NCI-H69 (cell line): ENCODE results near the gene NGEF.
A peak's percentile ranks its signal among the peaks of the same experiment; 100 is the strongest.

Source experiments
- DNase-seq: peaks from one replicate; lab custom pipeline; 2025; lab: John Stamatoyannopoulos, UW

NGEF gene

GRCh38 chr2:232997749-232998665 lies 15.0 kb downstream of the NGEF start:
- no peak for DNase-seq

- DNase-seq: no peak
Observed at GRCh38 chr2:232994446-232994845, 18.6 kb downstream of the NGEF start.

DNA sequence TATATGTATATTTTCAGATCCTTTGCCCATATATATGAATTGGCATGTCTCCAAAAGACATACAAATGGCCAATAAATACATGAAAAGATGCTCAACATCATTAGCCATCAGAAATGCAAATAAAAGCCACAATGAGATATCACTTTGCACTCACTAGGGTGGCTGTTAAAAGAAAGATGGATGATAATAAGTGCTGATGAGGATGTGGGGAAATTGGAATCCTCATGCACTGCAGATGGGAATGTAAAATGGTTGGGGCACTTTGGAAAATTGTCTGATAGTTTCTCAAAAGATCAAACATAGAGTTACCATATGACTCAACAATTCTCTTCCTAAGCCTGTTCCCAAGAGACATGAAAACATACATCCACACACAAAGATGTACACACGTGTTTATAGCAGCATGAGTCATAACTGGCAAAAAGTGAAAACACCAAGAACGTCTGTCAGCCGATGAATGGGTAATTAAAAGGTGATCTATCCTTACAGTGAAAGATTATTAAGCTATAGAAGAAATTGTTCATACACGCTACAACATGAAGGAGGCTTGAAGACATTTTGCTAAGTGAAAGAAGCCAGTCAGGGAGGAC lies 19.7 kb downstream of the NGEF start:
- DNase-seq: peak; percentile 20

- no peak for DNase-seq
Observed at GRCh38 chr2:232986155-232986554, 26.9 kb downstream of the NGEF start.

- DNase-seq: no peak
Observed at GRCh38 chr2:232984451-232985207, 28.4 kb downstream of the NGEF start.

GRCh38 chr2:232983669-232984140 lies 29.4 kb downstream of the NGEF start:
- DNase-seq: no peak

DNA sequence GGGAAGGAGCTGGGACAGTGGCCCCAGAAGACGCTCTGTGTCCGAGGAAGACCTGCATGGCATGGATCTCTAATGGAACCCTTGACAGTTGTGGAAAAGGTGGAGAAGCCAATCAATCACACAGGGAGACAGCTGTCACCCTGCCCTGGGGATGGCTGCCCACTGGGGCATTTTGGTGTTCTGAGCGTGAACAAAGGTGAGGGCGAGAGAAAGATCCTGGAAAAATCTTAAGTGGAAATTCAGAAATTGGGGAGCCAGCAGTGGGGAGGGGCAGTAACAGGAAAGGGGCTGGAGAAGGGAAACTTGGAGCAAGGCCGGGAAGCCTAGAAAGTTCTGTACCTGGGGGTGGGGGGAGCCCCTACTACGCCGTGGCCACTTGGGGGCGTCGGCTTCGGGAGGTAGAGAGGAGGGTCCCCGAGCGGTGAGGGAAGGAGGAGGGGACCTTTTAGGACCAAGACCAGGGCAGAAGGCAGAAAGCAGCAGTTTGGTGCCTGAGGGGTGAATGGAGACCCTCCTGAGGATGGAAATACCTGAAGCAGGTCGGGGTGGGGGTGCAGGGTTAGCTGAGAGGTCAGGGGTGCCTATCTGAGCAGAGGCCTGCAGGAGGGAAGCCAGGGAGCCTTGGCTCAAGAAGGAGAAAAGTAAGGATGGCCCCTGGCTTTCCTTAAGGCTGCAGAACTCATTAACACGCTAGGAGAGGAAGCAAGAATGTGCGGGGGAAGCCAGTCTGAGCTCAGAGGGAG lies 30.0 kb downstream of the NGEF start:
- no peak for DNase-seq

DNA sequence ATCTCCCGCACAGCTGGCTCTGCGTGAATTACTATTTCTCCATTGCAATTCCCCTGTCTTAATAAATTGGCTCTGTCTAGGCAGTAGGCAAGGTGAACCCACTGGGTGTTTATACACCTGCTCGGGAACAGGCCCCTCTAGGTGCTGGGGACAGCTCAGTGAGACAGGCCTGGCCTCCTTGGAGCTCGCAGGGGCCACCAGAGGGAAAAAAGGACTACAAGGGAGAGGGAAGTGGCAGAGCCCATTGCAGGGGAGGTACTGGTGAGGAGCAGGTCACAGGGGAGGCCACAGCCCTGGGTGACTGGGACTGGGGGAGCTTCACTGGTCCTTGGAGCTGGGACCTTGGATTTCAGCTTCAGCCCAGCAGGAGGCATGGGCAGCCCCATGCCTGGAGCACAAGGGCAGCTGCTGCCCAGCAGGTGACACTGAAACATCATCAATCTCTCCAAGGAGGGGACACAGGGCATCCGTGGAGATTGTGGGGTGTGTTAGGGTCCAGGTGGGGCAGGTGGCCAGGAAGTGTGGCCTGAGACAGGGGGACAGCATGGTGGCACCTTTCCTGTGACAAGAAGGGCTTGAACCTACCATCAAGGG lies 31.2 kb downstream of the NGEF start:
- DNase-seq: no peak

DNA sequence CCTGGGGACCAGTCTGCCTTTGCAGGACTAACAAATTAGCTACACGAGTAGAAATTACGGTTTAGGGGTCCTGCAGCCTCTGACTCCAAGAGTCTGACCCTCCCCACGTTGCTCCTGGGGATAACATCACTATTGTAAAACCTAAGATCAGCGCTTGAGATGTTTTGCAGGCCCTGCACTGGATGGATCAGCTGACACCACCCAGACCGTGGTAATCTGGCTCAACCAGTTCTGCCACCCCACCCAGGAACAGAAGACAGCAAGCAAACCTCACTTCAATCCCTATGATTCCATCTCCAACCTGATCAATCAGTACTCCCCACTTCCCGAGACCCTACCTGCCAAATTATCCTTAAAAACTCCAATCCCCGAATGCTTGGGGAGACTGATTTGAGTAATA lies 31.7 kb downstream of the NGEF start:
- no peak for DNase-seq

GRCh38 chr2:232980683-232981082 lies 32.4 kb downstream of the NGEF start:
- no peak for DNase-seq

- DNase-seq: no peak
Observed at GRCh38 chr2:232979871-232980461, 33.1 kb downstream of the NGEF start.

- DNase-seq: no peak
Observed at GRCh38 chr2:232977438-232977971, 35.6 kb downstream of the NGEF start.

DNA sequence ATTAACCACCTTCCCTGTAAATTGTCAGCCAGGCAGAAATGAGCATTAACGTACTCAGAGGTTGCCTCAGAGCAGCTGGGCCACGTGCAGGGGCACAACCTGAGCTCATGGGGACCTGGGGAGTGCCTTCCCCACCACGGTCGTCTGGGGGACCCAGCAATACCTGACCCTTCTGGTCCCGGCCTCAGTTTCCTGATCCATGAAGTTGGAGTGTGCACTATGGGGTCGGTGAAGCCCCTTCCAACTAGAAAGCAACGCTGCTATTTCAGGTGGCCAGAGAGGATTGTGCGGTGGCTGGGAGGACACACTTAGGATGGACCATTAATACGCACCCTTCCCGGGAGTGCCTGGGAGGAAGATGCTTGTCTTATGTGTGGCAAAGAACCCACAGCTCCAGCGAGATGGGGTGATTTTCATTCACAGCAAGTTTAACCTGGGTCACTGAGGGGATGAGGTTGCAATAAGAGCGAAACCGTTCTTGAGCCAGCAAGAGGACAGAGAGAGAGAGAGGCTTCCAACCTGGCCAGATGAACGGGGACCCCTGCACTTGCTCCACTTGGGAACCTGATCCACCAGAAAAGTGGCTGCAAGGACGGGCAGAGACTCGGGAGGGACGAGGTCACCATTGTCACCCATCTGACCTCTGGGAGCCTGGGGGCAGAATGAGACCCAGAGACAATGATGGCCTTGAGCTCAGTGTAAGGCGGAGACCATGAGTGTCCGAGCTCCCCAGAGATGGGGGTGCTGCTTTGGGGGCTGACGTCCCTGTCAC lies 36.2 kb downstream of the NGEF start:
- no peak for DNase-seq

DNA sequence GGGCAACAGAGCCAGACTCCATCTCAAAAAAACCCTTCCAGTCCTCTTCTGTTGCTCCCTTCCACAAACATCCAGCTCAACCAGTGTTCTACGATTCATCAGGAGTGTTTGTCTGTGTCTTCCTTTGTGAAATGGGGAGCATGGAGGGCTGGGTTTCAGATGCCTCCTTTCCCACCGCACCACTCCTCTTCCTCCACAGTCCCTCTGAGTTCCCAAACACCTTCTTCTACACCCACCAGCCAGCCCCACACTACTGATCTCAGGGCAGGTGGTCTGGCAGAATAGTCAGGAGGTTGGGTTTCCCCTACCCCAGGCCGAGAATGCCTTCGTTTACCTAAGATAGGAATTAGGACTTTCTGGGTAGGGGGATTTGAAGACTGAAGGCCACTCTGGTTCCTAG lies 36.9 kb downstream of the NGEF start:
- DNase-seq: no peak

DNA sequence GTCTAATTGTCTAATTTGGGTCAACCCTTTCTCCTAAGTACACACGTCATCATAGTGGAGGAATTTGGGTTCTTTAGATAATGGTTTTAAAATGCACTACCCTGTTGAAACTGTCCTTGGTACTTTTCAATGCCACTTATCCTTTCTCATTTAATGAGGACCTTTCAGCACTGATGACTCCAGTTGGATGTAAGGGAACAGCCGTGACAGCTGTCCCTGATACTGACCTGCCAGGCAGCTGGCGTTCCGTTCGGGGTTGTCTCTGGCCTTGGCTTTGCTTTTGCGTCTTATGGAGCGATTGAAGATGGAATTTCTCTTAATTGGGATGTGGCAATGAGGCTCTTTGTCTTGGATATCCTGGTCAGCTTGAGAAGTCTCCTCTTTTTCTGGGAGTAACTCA lies 38.7 kb downstream of the NGEF start:
- DNase-seq: no peak

GRCh38 chr2:232973796-232974195 lies 39.3 kb downstream of the NGEF start:
- no peak for DNase-seq

DNA sequence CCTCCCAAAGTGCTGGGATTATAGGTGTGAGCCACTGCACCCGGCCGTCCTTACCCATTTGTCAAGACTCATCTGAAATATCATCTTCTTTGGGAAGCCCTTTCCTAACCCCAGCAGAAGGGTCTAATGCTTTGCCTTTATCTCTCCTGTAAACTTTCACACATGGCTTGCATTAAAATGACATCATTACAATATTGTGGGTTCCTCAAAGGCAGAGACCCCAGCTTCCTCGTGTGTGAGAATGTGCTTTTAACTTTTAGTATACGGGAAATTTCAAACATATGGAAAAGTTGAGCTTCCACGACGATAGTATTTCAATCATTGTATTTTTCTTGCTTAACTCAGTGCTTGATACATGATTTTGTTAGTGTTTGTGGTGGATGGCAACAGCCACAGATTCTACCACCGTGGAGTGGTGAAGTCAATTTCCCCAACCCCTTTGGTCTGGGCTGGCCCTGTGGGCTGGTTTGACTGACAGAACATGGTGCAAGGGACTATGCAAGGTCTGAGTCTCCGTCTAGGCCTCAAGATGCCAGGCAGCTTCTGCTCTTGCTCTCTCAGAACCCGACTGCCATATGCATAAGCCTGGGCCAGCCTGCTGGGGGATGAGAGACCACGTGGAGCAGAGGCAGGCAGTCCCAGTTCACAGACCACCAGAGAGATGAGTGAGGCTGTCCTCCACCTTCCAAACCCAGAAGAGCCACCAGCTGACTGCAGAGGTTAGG lies 39.9 kb downstream of the NGEF start:
- DNase-seq: no peak

- no peak for DNase-seq
Observed at GRCh38 chr2:232971744-232972143, 41.3 kb downstream of the NGEF start.

DNA sequence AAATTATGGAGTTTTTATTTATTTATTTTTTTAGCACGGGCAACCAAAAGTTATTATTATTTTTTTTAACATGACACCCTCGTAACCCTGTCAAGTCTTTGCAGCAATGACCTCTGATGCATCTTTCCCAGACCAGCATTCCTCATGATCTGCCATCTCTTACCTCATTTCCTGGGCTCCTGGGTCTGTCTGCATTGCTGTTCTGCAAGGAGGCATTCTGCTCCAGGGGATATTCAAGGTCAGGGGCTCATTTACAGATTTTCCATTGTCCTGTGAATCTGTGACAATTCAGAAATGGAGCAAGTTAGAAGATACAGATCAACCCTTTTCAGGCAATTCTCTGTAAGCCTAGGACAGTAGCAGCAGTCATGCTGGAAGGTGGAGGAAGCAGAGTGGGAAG lies 43.0 kb downstream of the NGEF start:
- DNase-seq: no peak
